Adrenal gland (tissue), 12 donors: Measurements from ENCODE around the gene S100A4. TPM values are rescaled to one million over a fixed set of nuclear protein-coding genes. Genes with fewer than 3 reads are reported as not detected.

Experiments
- DNase-seq, 7 donors: peaks; one replicate each; pipeline ENCODE4 v3.0.0-alpha.2; 2019 to 2020
- H3K27ac ChIP-seq, 5 donors: fragments of 200-600 bp; sonication (generic) in 4 of 5; 1 replicate in 3 of 5; 2 replicates in 2 of 5; pipeline versions ENCODE4 v1.5.1 to v1.8.0; 2016 to 2020; ENCODE audit warnings: mild to moderate bottlenecking in 1 of 5
- H3K27me3 ChIP-seq: fragments of 200-600 bp; 2 replicates; pipeline ENCODE4 v1.8.0; 2021
- H3K36me3 ChIP-seq, 2 donors: fragments of 200-600 bp; replicated peaks in 1 of 2; 1 replicate in 1 of 2; 2 replicates in 1 of 2; pipeline versions ENCODE4 v1.5.1 to v1.8.0; 2018 to 2022
- H3K4me1 ChIP-seq, 2 donors: fragments of 200-600 bp; replicated peaks in 1 of 2; 1 replicate in 1 of 2; 2 replicates in 1 of 2; pipeline versions ENCODE4 v1.5.1 to v1.8.0; 2018 to 2021
- H3K4me3 ChIP-seq, 4 donors: fragments of 200-600 bp; sonication (generic) in 3 of 4; one replicate each; pipeline ENCODE4 v1.5.1; 2016 to 2018
- H3K9me3 ChIP-seq, 3 donors: fragments of 200-600 bp; sonication (generic) in 1 of 3; replicated peaks in 1 of 3; 1 replicate in 2 of 3; 2 replicates in 1 of 3; pipeline versions ENCODE4 v1.5.1 to v1.8.0; 2016 to 2021
- CTCF ChIP-seq, 6 experiments: fragments of 450-650 bp in 4 of 6; fragments of 200-600 bp in 2 of 6; sonication (generic) in 1 of 6; IDR thresholded peaks; 1 replicate in 5 of 6; 2 replicates in 1 of 6; pipeline versions ENCODE4 v1.5.1 to v1.8.0; 2016 to 2021; ENCODE audit warnings: antibody characterized with exemption in 6 of 6, mild to moderate bottlenecking in 2 of 6, moderate library complexity in 1 of 6
- POLR2A ChIP-seq, 2 donors: fragments of 450-650 bp; IDR thresholded peaks; one replicate each; pipeline ENCODE4 v1.6.1; 2017; ENCODE audit warnings: antibody characterized with exemption in 2 of 2, mild to moderate bottlenecking in 2 of 2, moderate library complexity in 1 of 2
- WGBS, 4 donors: extraction: QIAGEN DNeasy Blood & Tissue Kit in 2 of 4; methylation state at CpG; one replicate each; pipeline versions ENCODE4 v1.1.5 to v1.1.7; 2013 to 2017; 5-methylcytosine and 5-hydroxymethylcytosine counted together
- intact Hi-C, 2 donors: fragments of 100-400 bp; cut with DNase I; formaldehyde crosslinking; loops; one replicate each; pipeline versions ENCODE4 v1.14.1 to v1.15.0; 2022 to 2023
- polyA plus RNA-seq, 3 donors: library from polyadenylated mRNA; stranded (reverse); fragments of 200-250 nt in 2 of 3; fragments of 350-450 nt in 1 of 3; fragmentation: Illumina TruSeq in 1 of 3; extraction: RNeasy Lipid Tissue Mini Kit (QIAGEN cat#74804) in 1 of 3; gene quantifications; one replicate each; pipeline ENCODE4 v1.2.3, GENCODE V29; 2013 to 2014
- total RNA-seq, 9 donors: library from RNA; depleted of rRNA in 4 of 9; stranded (reverse); fragments of >200 nt in 4 of 9; fragments of 120-200 nt in 1 of 9; fragmentation: NEBNext Ultra II Directional in 1 of 9; extraction: Animal tissue kit (Norgen Biotek cat#: 25700) in 1 of 9; gene quantifications; one replicate each; pipeline versions ENCODE4 v1.1.0 to v1.2.4, GENCODE V29; 2013 to 2023
- donor health status: healthy with polysubstance abuse.
- donor health status: Bipolar disorder and iron deficiency.
- donor health status: DM: yes; HTN: yes; CAD: no.
- donor health status: DM: no; HTN: no; CAD: no.
- donor health status: DM: no; HTN: no; CAD: no.
- donor health status: DM: yes; HTN: yes; CAD: no.

S100A4 gene
- total and polyA plus RNA-seq, 12 donors = 7.9 to 742 (median 99.9) TPM

GRCh38 chr1:153566414-153567371 is 21.1 kb upstream of the S100A4 start:
- Histone ChIP-seq H3K36me3 (no peaks in the 10 kb centered on the region), H3K4me1 (peaks cover 26 to 34% of the 10 kb centered on the region in 2 donors), H3K27me3 (no peaks in the 10 kb centered on the region), H3K4me3 (no peak overlapping the region), H3K9me3 (no peaks in the 10 kb centered on the region), H3K27ac (peak overlapping the region; percentile 23 to 96 (median 90))
- intact Hi-C loops = loop anchor here (2.0 to 5.0 kb wide), 3 partner anchors 34 to 54 kb away; no protein-coding TSS in a partner anchor
- DNase-seq = peak; percentile 96 to 99 (median 99)
- WGBS, 4 donors = 35 to 50% (median 42%) methylated on average over 15 to 16 of the region's 16 CpGs
- TF ChIP-seq CTCF (IDR thresholded peaks at IDR 0.05) = no peak
- peak; percentile 21 to 83 for TF ChIP-seq POLR2A (IDR thresholded peaks at IDR 0.05)

GRCh38 chr1:153565529-153566374 is 20.1 kb upstream of the S100A4 start, which contains the start of gene S100A2:
Gene S100A2 (minus strand): TSS chr1:153565844. CDS start chr1:153563877, 1,967 bp downstream.
- Histone ChIP-seq H3K27me3 (no peaks in the 10 kb centered on the region), H3K4me3 (no peak within 1 kb of the TSS), H3K9me3 (no peaks in the 10 kb centered on the region), H3K4me1 (peaks cover 26 to 34% of the 10 kb centered on the region in 2 donors), H3K36me3 (no peaks in the 10 kb centered on the region), H3K27ac (peak within 1 kb of the TSS; percentile 23 to 96 (median 90))
- intact Hi-C loops = loop anchor here (2.0 to 5.0 kb wide), 3 partner anchors 33 to 53 kb away; no protein-coding TSS in a partner anchor
- 33 to 63% (median 37%) methylated on average over 4 to 8 of the region's 8 CpGs for WGBS, 4 donors
- peak; percentile 66 to 84 (median 79) for DNase-seq
- TF ChIP-seq POLR2A (IDR thresholded peaks at IDR 0.05) (peak in 1 of 2 donors; percentile 33), CTCF (IDR thresholded peaks at IDR 0.05) (no peak)

- intact Hi-C loops = no loop called here
- TF ChIP-seq POLR2A (IDR thresholded peaks at IDR 0.05) = no peak
- TF ChIP-seq CTCF (IDR thresholded peaks at IDR 0.05) = no peak
- no peak for DNase-seq
- Histone ChIP-seq H3K4me1 (peaks cover 26 to 34% of the 10 kb centered on the region in 2 donors), H3K27ac (no peak overlapping the region), H3K36me3 (no peaks in the 10 kb centered on the region), H3K4me3 (no peak overlapping the region), H3K9me3 (no peaks in the 10 kb centered on the region), H3K27me3 (no peaks in the 10 kb centered on the region)
- WGBS, 4 donors = 90 to 93% (median 93%) methylated on average over 5 to 7 of the region's 7 CpGs; no CpG with 5 or more reads in 1 of the 4 donors
Observed at GRCh38 chr1:153563991-153564390, 18.4 kb upstream of the S100A4 start.
